ENCODE measurements around the gene SLC38A3. TPM values are rescaled to one million over a fixed set of nuclear protein-coding genes. Genes with fewer than 3 reads are reported as not detected.

The SLC38A3 gene
- total and polyA plus RNA-seq, 2 of the 8 experiments (the other 6 are each of a cell fraction or from before 2014, with no cell fraction given) = 1.2 to 3.7 TPM

DNA sequence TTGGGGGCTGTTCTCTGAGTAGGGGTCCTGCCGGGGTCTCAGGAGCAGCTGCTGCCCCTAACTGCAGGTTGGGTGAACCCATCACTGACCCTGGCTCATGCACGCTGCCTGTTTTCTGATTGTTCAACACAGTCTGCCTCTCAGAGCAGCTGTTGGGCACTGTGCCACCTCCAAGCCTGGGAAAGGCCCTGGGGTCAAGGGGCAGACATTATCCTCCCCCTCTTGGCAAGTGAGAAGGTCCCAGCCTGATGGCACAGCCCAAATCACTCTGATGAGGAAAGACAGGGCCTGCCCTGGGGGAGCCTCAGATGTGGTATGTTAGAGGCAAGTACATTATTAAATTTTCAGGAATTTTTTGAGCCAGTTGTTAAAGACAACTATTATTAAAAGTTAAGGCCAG lies 27.7 kb upstream of the SLC38A3 start (continued):
- no peak for TF ChIP-seq RNF2 (IDR thresholded peaks at IDR 0.05; ENCODE audit: borderline replicate concordance, low read depth, low read length, missing control alignments, poor library complexity, severe bottlenecking)

Measured in H1 (cell line).